Measurements from ENCODE around the gene ZNG1B.
A peak's percentile ranks its signal among the peaks of the same experiment; 100 is the strongest.
"Not testable (repeated sequence)": the region's sequence is repeated elsewhere in the genome, so short reads cannot be mapped to it uniquely, and the experiment has no call there.

ZNG1B gene

GRCh38 chr2:113437508-113438465 is at the start of gene ZNG1B:
Gene ZNG1B (plus strand): TSS chr2:113437691. CDS start chr2:113437869, 178 bp downstream.
- peak; percentile 16 for DNase-seq (ENCODE audit: low spot score)

GRCh38 chr2:113390124-113390849 is 47.2 kb upstream of the ZNG1B start:
- peak; percentile 93 for DNase-seq (ENCODE audit: low spot score)

- no peak for DNase-seq (ENCODE audit: low spot score)
Measured at GRCh38 chr2:113391073-113391472, 46.4 kb upstream of the ZNG1B start.

- DNase-seq (ENCODE audit: low spot score) = peak; percentile 73
Measured at GRCh38 chr2:113406114-113406513, 31.4 kb upstream of the ZNG1B start.

- peak; percentile 46 for DNase-seq (ENCODE audit: low spot score)
Measured at GRCh38 chr2:113407446-113408099, 29.9 kb upstream of the ZNG1B start.

- DNase-seq (ENCODE audit: low spot score) = not testable (repeated sequence)
Measured at GRCh38 chr2:113411725-113412352, 25.7 kb upstream of the ZNG1B start.

- not testable (repeated sequence) for DNase-seq (ENCODE audit: low spot score)
Measured at GRCh38 chr2:113412774-113413173, 24.7 kb upstream of the ZNG1B start.

GRCh38 chr2:113431773-113432172 is 5.7 kb upstream of the ZNG1B start:
- DNase-seq (ENCODE audit: low spot score) = peak; percentile 59

GRCh38 chr2:113433468-113433867 is 4.0 kb upstream of the ZNG1B start:
- DNase-seq (ENCODE audit: low spot score) = not testable (repeated sequence)

- DNase-seq (ENCODE audit: low spot score) = not testable (repeated sequence)
Measured at GRCh38 chr2:113465770-113466169, 28.3 kb downstream of the ZNG1B start.

GRCh38 chr2:113476688-113477368 is 39.3 kb downstream of the ZNG1B start:
- DNase-seq (ENCODE audit: low spot score) = not testable (repeated sequence)

GRCh38 chr2:113496527-113496926 is 59.0 kb downstream of the ZNG1B start:
- not testable (repeated sequence) for DNase-seq (ENCODE audit: low spot score)

GRCh38 chr2:113498365-113498764 is 60.9 kb downstream of the ZNG1B start, which contains the start of gene FOXD4L1:
Gene FOXD4L1 (plus strand): TSS chr2:113498665. CDS start chr2:113499257, 592 bp downstream.
- not testable (repeated sequence) for DNase-seq (ENCODE audit: low spot score)

- DNase-seq (ENCODE audit: low spot score) = not testable (repeated sequence)
Measured at GRCh38 chr2:113499019-113499885, 61.8 kb downstream of the ZNG1B start.

- not testable (repeated sequence) for DNase-seq (ENCODE audit: low spot score)
Measured at GRCh38 chr2:113499886-113500722, 62.6 kb downstream of the ZNG1B start.

- DNase-seq (ENCODE audit: low spot score) = not testable (repeated sequence)
Measured at GRCh38 chr2:113500723-113501038, 63.2 kb downstream of the ZNG1B start.

- not testable (repeated sequence) for DNase-seq (ENCODE audit: low spot score)
Measured at GRCh38 chr2:113502216-113503093, 65.0 kb downstream of the ZNG1B start.
